Stimulated activated CD8-positive, alpha-beta memory T cell treated with anti-CD3 and anti-CD28 coated beads, Interleukin-15, amount 100 ng/mL, for 1 hour (primary cell): Measurements from ENCODE around the gene KCNJ5.

ENCODE experiments used
- DNase-seq: peaks from one replicate; pipeline ENCODE4 v3.0.0-alpha.2; 2020; ENCODE audit warnings: low read depth

The KCNJ5 gene

DNA sequence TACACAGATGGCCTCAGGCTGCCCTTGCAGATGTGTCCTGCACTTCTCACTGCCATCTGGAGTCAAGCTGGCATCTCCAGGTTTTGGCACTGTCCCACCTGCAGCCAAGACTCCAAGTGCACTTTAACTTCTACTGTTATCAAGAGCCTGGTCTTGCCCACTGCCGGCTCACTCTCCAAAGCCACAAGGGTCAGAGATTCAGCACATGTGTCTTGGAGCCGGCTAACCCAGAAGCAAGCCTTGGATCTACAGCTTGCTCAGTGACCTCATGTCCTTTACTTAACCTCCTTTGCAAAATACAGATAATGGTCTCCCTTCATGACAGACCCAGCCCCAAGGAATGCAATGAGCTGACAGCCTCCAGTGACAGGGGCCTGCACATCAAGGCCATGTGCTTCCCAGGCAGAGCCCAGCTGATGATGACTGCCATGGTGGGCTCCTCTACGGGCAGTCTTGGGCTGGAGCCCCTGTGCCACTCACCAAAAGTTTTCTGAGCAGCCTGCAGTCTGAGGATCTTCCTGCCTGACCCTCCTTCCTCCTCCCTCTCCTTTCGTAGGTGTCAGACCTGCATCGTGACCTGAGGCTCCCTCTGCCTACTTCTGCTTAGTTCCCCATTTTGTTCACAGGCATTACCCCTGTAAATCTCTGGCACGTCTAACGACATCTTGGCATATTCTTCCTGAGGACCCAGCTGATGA lies 42.5 kb downstream of the KCNJ5 start:
- DNase-seq, result no peak

DNA sequence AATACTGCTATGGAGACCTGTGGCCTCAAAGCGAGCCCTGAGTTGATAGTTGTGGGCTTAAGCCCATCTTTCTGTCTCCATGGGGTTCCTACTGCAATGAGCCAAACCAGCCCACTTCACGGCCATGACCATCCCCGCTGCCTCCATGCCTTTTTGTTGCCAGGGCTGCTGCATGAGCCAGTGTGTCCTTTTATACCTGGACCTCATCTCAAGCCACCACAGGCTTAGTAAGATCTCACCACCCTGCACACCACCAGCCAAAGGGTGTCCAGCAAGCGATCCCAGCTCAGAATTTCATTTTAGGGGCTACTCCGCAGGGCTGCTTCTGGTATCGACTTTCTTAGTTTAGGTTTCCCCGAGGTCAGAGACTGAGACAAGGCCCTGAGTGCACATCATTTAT lies 43.2 kb downstream of the KCNJ5 start:
- DNase-seq, result no peak

DNA sequence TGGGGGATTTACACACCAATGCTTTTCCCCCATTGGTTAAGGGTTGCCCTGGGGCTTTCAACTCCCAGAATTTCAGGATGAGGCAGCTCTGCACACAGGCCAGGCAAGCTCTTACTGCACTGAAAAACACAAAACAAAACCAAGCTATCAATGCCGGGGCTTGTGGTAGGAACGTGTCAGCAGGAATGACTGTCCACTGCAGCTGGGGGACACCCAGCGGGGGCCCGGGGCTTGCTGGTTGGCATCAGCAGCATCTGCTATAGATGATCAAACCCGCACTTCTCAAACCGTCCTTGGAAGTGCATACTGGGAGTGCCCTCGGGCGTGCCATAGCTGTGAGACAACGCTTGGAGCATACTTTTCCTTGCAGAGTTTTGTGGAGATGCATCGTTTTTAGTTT lies 43.8 kb downstream of the KCNJ5 start:
- no peak for DNase-seq

DNA sequence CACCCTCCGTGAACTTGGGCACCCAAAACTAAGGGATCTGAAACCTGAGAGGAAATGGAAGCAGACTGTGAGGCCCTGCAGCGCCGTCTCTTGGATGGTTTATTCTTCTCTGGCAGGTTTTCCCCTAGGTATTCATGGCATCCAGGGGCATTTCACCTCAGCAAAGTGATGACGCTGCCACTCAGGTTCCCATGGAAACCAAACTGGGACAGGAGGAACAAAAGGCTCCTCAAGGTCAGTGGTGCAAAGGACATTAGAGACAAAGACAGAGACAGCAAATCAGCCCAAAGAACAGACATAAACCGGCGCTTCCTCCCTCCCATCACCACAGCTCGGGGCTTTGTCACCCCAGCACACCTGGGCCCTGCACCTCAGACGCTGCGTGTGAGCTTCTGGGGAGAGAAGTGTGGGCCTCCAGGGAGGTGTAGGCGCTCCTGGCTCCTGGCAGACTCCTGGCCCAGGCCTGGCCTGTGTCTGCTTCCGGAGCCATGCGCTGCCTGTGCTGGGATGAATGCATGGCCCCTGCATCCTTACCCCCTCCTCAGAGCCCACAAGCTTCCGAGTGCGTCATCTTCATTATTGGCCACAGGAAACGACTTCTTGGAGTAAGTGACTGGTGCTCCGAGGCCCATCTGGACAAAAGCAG lies 45.6 kb downstream of the KCNJ5 start:
- no peak for DNase-seq

DNA sequence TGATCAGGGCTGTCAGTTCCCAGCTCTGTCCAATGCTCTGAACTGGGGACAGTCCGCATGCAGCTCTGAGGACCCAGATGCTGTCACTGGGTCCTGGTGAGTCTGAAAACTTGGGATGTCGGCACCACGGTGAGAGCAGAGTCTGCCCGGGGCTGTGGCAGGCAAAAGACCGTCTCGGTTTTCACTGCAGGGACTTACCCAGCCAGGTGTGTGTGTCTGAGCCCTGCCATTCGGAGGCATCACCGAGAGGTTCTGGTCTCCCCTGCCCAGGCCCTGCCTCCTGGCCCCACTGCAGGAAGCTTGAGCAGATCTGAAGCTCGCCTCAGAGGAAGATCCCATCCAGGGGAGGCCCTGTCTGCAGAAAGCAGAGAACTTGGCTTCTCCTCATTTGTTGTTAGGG lies 46.3 kb downstream of the KCNJ5 start:
- no peak for DNase-seq

DNA sequence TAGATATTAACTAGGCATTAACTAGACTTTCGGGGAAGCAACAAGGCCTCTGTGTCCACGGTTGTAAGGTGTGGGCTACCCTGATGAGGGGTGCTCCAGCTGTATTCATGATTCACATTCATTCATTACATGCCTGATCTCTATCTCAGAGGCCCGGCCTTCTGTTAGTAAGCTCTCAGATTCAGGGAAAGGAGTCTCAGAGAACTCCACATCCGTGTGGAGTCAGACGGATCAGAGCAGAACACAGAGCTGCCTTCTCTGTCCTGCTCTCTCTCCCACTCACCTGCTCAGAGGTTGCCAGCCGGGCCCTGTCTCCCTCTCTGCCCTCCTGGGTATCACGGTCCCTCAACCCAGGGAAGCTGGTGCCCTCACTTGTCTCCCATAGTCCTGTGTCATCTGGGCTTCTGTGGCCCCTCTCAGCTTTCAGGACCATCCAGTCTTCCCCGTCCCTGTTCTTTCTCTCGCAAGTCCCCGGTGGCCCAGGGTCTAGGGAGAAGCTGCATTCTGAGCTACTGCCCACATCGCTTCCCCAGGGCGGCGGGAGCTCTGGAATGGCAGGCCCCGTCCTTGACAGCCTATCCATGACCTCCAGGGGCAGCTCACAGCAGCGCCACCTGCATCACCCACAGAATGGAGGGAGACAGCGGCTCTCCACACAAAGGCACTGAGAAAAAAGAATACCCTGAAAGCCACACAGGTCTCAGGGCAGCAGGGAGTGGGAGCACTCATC lies 47.2 kb downstream of the KCNJ5 start:
- no peak for DNase-seq

DNA sequence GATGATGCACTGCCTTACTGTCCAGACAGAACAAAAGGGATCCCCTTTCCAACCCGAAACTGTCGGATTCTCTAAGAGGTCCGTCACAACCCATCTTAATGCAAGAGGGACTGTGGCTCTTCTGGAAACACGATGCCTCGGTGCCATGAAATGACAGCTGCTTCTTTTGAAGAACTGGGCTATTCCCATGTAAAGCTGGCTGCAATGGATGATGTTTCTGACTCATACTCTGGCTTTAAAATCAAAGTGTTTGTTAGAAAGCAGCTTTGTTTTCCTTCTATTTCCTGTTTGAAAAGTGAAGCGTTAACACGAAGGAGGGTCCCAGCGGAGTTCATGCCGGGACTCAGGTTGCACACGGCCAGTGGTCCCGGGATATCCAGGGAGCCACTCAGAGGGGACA lies 48.4 kb downstream of the KCNJ5 start:
- no peak for DNase-seq

DNA sequence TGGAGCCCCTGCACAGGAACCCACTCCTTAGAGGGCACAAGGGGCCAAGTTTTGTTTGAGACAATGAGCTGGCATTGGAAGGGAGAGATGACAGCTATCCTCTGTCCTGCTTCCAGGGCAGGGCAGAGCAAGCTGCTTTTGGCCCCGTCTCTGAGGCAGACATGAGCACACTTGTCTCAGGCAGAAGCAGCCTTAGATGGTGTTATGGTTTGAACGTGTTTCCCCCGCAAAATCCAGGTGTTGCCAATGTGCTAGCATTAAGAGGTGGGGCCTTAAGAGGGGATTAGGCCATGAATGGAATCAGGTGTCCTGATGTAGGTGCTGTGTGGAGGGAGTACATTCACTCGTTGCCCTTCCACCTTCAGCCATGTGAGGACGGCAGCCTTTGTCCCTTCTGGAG lies 49.0 kb downstream of the KCNJ5 start:
- DNase-seq, result no peak

DNA sequence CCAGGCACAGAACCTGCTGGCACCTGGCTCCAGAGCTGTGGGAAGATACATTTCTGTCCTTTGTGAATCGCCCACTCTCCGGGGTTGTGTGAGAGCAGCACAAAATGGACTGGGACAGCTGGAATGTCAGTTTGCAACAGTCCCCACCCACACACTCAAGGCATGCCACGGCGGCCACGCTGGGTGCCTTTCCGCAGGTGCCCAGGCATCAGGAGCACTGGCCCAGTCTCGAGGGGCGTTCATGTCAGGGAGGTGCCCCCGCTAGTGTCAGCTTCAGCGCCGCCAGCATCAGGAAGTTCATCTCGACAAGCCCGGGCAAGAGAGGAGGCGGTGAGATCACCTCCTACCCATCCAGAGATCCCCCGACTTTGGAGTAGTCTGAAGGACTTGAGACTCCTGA lies 49.4 kb downstream of the KCNJ5 start:
- DNase-seq, result no peak

DNA sequence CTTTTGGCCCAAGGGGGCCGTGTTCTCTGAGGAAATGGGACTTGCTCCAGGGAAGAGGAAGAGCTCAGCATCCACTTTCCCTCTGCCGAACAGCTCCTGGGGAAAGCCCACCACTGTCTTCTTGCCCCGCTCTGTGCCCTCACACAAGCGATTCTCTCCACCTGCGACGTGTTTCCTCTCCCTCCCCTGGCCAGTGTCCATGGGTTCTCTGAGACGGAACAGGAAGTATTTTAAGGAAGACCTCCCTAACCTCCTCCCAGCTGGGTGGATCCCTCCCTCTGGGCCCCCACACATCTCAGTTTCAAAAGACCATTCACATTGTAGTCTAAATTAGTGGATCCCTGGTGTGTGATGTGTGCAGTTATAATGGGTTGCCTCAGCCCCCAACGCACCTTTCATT lies 50.0 kb downstream of the KCNJ5 start:
- no peak for DNase-seq

DNA sequence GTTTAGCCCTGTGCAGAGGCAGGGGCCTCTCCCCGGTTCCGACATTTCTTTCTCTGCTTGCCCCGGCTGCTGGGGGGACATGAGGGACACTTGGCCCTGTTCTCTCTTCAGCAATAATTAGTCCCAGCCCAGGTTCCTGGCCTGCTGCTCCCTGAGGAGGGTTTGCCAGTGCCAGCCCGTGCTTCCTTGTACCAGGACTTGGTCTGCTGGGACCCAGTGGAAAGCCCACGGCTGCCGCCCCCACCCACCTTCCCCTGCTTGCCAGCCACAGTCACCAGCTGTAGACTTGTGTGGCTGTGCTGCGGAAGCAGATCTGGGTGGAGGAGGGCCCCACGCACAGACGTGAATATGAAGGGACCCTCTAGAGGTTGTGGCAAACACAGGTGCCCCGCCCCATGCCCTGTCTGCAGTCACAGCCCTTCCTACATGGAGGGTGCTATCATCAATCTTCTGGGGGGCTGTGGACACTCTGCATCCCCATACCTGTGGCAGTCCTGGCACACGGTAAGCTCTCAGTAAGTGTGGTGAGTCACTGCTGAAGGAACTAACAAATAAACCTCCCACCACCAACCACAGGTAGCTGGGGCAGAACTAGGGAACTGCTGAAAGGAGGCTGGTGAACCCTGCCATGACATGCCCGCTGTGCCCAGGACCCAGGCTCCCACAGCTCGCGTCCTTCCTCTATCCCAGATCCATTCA lies 50.6 kb downstream of the KCNJ5 start:
- no peak for DNase-seq

DNA sequence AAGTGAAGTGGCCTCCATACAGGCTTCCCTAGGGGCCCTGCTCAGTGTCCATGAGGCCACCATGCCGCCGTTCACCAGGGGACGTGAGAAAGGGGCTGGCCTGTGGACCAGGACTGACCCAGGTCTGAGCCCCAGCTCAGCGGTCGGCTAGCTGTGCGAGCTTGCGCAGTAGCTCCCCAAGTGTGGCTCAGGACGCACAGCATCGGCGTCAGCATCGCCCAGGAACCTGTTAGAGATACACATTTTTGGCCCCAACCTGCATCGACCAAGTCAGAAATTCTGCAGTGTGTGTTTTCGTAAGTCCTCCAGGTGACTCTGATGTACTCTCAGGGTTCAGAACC lies 51.1 kb downstream of the KCNJ5 start:
- no peak for DNase-seq

DNA sequence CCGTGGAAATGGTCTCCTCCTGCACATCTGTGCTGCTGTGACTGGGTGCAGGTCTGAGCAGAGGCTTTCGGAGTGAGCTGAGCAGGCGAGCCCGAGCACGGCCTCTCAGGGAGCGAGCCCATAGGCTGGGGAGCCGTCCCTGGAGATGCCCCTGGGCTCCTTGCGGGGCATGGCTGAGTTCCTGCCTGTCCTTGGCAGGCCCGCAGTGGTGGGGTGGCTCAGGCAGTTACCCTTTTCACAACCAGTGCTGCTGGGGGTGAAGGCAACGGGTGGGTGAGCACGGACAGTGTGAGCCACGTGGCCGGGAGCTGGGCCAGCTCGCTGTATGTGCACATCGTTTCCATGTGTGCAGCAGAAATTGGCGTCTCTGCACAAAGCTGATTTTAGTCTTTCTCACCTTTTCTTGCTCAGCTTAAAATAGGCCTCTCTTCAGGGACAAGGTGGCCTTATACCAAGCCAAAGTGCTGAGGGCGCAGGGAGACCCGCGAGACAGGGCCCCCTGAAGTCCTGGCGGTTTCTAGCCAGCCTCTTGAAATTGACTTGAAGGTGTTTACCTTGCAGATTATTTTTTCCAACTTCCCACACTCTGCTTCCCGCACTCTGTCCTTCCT lies 51.8 kb downstream of the KCNJ5 start, which contains the start of gene TP53AIP1:
TSS of gene TP53AIP1 (minus strand) at position 55 of the 611 bp plus-strand sequence. CDS start 5,053 bp downstream, outside the sequence.
- no peak for DNase-seq

DNA sequence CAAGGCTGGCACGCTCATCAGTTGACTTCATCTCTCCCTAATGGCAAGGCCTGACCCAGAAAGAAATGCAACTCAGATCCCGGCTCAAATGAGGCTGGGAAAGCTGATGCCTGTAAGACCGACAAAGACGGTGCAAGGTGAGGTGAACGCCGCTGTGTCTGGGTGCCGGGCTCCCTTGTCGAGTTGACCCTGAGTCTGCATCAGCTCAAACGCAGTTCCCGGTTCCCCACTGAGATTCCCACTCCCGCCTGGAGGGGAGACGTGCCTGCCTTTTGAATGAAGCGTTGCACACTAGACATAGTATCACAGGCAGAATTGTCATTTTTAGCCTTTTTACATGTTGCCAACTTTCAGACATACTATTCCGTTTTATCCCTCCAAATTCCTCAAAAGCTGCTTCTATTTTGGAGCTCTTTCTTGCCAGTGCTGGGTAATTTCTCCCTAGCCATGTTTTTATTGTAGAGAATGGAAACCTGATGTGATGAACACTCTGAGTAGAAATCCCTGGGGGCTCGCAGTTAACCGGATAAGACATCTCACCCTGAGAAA lies 52.3 kb downstream of the KCNJ5 start:
- no peak for DNase-seq

DNA sequence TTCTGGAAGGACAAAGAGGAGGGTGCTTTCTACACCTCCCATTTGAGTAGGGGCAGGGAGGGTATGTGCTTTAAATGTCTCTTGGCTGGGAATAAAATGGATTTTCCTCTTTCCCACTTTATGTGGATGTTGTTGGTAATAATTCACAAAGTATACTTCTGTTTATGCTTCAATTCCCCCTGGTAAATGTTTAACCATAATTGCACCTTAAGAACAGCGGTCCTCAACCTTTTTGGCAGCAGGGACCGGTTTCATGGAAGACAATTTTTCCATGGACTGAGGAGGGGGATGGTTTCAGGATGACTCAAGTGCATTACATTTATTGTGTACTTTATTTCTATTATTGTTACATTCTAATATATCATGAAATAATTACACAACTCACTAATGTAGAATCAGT lies 55.5 kb downstream of the KCNJ5 start:
- DNase-seq, result no peak

DNA sequence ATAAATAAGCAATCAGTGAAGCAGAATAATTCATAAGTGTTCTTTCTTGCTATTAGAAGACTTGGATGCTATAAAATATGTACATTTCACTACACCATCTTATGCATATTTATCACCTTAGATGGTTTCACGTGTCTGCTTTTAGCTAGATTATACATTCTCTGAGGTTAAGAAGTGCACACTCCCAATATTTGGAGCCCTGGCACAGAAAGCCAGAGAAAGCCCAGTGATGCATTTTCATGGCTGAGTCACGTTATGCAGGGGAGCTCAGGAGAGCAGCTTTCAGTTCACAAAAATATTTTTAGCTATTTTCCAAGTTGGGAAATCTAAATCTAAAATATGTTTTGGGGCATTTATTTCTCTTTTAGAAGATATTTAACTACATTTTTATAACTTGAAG lies 56.6 kb downstream of the KCNJ5 start:
- DNase-seq, result no peak

DNA sequence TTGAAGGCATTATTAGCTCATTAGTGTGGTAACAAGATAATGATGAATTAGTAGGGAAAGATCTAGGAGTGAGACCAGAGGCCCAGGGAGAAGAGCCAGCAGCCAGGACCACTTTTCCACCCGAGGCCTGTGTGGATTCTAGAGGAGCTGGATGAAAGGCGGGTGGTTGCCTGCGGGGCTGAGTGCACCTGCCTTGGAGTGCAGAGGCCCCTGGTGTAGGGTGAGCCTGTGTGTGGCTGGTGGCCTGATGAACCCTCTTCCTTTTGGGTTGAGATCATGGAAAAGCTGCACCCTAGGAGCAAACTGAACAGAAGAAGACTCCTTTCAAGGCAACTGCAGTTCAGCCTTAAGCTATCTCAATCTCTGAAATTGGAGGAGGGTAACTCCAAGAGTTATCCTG lies 57.4 kb downstream of the KCNJ5 start:
- DNase-seq, result no peak

DNA sequence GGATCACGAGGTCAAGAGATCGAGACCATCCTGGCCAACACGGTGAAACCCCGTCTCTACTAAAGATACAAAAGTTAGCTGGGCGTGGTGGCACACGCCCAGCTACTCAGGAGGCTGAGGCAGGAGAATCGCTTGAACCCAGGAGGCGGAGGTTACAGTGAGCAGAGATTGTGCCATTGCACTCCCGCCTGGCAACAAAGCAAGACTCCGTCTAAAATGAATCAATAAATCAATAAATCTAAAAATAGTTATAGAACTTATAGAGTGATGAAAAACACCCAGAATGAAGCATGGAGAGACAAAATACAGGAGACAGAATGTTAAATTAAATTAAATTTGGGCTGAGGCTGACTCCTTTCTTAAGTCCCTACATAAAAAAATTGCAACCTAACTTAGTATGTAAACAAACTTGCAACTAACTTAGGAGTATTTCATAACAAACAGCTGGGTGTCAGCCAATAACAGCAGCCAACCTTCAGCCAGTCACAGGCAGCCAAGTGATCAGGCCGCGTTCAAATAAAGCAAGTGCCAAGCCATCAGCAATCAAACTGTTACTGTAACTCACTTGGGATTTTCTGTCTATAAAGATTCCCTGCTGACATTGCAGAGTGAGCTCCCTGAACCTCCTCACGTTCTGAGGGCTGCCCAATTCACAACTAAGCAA lies 58.8 kb downstream of the KCNJ5 start:
- no peak for DNase-seq

DNA sequence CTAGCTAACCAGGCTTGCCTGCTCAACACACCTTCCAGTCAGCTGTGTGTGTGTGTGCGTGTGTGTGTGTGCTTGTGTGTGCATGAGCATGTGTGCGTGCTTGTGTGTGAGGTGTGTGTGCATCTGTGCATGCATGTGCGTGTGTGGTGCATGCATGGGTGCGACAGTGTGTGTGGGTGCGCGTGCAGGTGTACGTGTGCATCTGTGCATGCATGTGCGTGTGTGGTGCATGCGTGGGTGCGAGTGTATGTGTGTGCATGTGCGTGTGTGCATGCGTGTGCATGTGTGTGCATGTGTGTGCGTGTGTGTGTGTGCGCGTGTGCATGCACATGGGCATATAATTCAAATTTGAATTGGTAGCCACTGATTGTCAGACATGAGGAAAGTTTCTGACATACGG lies 62.0 kb downstream of the KCNJ5 start:
- DNase-seq, result no peak

DNA sequence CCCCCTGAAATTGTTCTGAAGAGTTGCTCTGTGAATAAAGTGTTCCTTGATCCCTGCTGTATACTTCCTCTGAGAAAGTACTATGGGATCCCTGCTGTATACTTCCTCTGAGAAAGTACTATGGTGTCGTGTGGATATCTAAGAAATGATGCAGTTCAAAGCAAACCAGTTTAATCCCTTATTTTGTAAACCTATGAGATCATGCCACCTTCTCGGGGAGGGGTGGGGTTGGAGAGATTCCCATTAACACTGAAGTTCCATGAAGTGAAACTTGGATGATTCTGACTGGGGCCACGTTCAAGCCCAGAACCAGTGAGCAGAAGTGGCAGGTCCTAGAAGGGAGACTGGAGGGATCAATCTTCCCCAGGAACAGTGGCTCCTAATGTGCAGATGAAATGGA lies 64.5 kb downstream of the KCNJ5 start:
- DNase-seq, result no peak

DNA sequence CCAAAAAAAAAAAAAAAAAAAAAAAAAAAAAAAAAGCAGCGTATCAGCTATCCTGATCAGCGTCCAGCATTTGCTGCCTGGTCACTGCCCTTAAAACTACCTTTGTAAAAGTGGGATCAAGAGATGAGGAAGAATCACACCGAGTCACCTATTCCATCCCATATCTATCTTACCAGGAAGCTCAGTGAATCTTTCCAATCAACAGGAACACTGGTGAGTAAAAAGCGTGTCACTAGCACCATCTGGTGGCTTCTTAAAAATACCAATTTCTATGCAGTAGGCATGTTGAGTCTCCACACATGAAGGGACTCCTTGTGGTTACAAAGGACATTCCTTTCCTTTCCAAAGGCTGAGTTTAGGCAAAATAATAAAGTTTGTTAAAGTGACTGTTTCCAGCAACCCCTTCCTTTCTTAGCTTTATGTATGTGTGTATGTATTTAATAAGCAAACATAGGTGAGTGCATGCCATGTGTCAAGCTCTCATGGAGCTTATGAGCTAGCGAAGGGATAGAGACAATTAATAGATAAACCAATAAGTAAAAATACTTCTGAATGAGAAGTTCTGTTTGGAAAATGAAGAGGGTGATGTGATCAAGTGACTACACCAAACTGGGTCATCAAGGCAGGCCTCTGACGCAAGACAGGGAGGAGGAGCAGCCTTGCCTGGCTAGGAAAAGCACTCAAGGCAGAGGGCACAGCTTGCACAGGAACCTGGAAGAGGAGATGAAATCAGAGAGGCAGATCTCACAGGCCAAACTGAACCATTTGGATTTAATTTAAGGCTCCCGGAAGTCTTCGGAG lies 65.4 kb downstream of the KCNJ5 start:
- no peak for DNase-seq
